ENCODE results near the gene OLFML2A. TPM values are rescaled to one million over a fixed set of nuclear protein-coding genes. Genes with fewer than 3 reads are reported as not detected.

The OLFML2A gene
- total RNA-seq, 1 donor from 2014 or later, result not detected

DNA sequence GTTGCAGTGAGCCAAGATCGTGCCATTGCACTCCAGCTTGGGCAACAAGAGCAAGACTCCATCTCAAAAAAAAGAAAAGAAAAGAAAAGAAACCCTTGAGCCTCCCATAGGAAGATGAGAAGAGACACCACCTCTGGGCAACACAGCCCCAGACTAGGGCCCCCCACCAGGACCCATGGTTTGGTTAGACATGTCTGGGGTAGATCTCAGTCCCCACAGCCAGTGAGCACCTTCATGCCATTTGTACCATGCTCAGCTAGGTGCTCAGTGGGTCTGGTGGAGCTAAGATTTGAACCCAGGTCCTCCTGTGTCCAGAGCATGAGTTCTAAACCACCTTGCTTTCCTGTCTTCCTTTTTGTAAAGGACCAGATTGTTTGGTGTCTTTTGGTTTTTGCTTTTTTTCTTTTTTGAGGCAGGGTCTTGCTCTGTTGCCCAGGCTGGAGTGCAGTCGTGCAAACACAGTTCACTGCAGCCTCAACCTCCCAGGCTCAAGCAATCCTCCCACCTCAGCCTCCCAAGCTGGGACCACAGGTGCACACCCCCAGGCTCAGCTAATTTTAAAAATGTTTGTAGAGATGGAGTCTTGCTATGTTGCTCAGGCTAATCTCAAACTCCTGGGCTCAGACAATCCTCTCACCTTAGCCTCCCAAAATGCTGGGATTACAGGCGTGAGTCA is 11.7 kb downstream of the OLFML2A start:
- Mint-ChIP-seq H3K4me3 (no peak overlapping the region), H3K36me3 (ENCODE audit: low read depth) (no peaks in the 10 kb centered on the region), H3K9me3 (no peaks in the 10 kb centered on the region), H3K27me3 (peaks cover 12% of the 10 kb centered on the region), H3K4me1 (no peaks in the 10 kb centered on the region), H3K27ac (no peak overlapping the region)
- DNase-seq, result no peak
- intact Hi-C loops (cut with micrococcal nuclease), result no loop called here

DNA sequence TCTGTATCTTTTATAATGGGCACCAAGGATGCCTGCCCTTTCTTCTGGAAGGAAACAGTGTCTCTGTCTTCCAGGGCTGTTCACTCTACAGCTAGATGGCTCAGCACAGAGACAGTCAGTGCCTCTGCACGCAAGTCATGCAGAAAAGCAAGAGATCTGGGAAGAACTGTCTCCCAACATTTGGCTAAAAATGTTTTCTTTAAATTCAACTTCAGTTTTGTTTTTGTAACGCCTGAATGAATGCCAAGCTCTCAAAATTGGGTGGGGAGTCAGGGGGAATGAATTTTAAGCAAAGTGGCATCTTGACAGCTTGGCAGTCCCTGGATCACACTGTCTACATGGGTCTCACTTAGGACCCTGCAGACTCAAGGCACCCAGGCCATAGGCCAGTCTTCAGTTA is 12.6 kb downstream of the OLFML2A start:
- H3K27ac Mint-ChIP-seq, result no peak overlapping the region
- H3K4me3 Mint-ChIP-seq, result no peak overlapping the region
- no peak for DNase-seq
- intact Hi-C loops (cut with micrococcal nuclease), result no loop called here
- no peaks in the 10 kb centered on the region for H3K36me3 Mint-ChIP-seq (ENCODE audit: low read depth)
- H3K4me1 Mint-ChIP-seq, result no peaks in the 10 kb centered on the region
- H3K9me3 Mint-ChIP-seq, result no peaks in the 10 kb centered on the region
- peaks cover 12% of the 10 kb centered on the region for H3K27me3 Mint-ChIP-seq

DNA sequence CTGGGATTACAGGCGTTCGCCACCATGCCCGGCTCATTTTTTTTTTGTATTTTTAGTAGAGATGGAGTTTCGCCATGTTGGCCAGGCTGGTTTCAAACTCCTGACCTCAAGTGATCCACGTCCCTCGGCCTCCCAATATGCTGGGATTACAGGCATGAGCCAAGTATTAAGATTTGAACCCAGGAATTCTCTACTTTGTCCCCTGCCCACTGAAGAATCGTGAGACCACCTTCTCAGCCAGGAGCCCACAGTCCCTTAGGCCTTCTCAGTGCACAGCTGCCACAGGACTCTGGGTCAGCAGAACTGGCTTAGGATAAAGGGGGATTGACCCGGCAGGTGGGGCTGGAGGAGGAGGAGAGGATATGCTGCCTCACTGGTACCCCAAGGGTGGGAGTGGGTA is 13.4 kb downstream of the OLFML2A start:
- Mint-ChIP-seq H3K27me3 (peaks cover 12% of the 10 kb centered on the region), H3K4me3 (no peak overlapping the region), H3K27ac (no peak overlapping the region), H3K36me3 (ENCODE audit: low read depth) (no peaks in the 10 kb centered on the region), H3K4me1 (no peaks in the 10 kb centered on the region), H3K9me3 (no peaks in the 10 kb centered on the region)
- intact Hi-C loops (cut with micrococcal nuclease), result no loop called here
- DNase-seq, result no peak

DNA sequence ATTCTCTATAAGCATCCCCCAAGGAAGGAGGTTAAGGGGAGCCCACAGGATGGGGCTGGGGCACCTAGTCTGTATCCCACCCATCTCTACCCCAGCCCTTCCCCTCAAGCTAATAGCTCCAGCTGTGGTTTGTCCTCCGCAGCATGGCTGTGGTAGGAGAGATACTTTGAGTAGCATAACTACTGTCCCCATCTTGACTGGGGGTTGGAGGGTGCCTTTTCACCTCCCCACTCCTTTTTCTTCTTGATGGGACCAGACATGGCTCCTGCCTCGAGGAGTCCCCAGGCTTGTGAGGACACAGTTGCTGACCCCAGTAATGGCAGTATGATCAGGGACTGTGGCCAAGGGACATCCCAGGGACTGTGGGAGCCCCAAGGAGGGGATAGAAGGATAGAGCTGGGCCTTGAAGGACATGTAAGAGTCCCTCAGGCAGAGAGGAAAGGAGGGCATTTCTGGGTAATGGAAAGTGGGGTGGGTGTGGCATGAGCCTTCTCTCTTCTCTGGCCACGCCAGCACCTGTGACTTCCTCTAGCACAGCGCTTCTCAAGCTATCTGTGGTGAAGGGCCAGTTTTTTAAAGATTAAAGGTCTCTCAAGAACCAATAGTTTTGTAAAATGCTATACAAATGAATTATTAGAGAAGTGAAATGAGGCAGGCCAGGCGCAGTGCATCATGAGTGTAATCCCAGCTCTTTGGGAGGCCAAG is 14.0 kb downstream of the OLFML2A start:
- intact Hi-C loops (cut with micrococcal nuclease), result no loop called here
- Mint-ChIP-seq H3K4me1 (no peaks in the 10 kb centered on the region), H3K27ac (no peak overlapping the region), H3K27me3 (peaks cover 12% of the 10 kb centered on the region), H3K36me3 (ENCODE audit: low read depth) (no peaks in the 10 kb centered on the region), H3K4me3 (no peak overlapping the region), H3K9me3 (no peaks in the 10 kb centered on the region)
- no peak for DNase-seq

DNA sequence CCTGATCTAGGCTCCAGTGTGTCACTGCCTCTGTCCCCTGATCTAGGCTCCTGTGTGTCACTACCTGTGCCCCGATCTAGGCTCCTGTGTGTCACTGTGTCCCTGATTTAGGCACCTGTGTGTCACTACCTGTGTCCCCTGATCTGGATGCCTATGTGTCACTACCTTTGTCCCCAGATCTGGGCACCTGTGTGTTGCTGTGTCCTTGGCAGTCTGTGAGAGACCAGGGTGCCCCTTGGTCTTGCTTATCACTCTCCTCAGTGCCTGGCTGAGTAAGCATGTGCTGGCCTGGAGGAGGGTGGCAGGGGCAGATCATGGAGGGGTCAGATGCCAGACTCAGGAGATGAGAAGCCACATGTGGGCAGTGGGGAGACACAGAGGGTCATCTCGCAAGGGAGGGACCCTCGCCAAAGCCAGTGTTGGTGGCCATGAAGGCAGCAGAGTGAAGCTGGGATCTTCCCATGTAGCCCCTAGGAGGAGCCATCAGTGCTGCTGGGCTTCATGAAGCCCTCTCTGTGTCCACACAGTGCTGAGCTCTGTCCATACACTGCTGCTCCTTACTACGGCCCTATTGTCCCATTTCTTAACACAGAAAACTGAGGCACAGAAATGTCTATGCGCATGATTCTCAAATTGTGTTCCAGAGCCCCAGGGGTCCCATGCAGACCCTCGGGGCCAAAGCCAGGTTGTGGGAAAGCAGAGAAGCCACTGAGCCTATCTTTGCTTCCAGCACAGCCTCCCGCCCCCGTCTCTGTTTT is 15.5 kb downstream of the OLFML2A start:
- DNase-seq, result no peak

DNA sequence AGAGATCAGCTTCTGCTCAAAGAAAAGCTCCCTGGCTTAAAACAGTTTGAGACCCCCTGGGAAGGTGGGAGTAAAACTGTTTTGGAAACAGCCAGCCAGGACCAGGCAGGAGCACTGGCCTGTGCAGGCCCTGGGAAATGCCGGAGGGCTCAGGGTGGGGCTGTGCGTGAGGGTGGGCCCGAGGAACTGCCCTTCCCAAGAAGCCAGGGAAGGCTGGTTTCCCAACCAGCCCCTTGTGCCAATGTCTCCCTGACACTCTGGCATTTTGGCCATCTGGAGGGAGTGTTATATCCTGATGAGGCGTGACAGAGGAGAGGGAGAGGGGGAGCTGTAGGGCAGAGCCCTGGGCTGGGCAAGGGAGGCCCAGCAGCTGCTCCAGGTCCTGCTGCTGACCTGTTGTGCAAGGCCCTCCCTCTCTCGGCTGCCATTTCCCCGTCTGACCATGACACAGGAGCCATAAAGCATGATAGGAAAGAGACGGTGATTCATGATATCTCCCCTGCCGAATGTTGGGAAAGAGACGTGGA is 16.1 kb downstream of the OLFML2A start:
- no peaks in the 10 kb centered on the region for H3K9me3 Mint-ChIP-seq
- intact Hi-C loops (cut with micrococcal nuclease), result no loop called here
- H3K36me3 Mint-ChIP-seq (ENCODE audit: low read depth), result no peaks in the 10 kb centered on the region
- H3K4me1 Mint-ChIP-seq, result no peaks in the 10 kb centered on the region
- DNase-seq, result no peak
- no peak overlapping the region for H3K4me3 Mint-ChIP-seq
- no peak overlapping the region for H3K27ac Mint-ChIP-seq
- peaks cover 12% of the 10 kb centered on the region for H3K27me3 Mint-ChIP-seq

More for the DNA sequence above, 15.5 kb downstream of the OLFML2A start:
- intact Hi-C loops (cut with micrococcal nuclease), result no loop called here
- no peaks in the 10 kb centered on the region for H3K36me3 Mint-ChIP-seq (ENCODE audit: low read depth)
- H3K9me3 Mint-ChIP-seq, result no peaks in the 10 kb centered on the region
- H3K27me3 Mint-ChIP-seq, result peaks cover 12% of the 10 kb centered on the region
- H3K4me3 Mint-ChIP-seq, result no peak overlapping the region
- no peaks in the 10 kb centered on the region for H3K4me1 Mint-ChIP-seq
- H3K27ac Mint-ChIP-seq, result no peak overlapping the region

DNA sequence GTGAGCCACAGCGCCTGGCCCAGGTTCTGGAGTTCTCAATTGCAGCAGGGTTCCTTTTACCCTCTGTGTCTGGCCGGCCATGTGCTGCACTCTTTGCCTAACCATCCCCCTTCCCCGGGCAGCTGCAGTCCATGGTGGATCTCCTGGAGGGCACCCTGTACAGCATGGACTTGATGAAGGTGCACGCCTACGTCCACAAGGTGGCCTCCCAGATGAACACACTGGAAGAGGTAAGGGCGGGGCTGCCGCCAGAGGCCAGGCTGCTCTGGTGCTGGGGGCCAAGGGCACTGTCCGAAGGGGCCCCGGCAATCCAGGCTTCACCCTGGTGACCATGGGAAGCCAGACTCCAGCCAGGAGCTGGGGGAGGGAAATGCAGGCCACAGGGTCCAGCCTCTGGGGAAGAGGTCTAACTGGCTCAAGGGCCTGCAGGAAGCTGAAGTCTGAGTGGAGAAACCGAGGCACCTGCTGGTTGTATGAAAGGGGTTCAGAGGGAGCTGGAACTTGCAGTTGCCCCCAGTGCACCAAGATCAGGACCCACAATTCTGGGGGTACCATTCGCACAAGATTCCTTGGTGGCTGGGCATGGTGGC is 18.1 kb downstream of the OLFML2A start:
- intact Hi-C loops (cut with micrococcal nuclease), result no loop called here
- H3K27ac Mint-ChIP-seq, result no peak overlapping the region
- DNase-seq, result no peak
- no peaks in the 10 kb centered on the region for H3K9me3 Mint-ChIP-seq
- H3K27me3 Mint-ChIP-seq, result peaks cover 11% of the 10 kb centered on the region
- H3K4me1 Mint-ChIP-seq, result no peaks in the 10 kb centered on the region
- no peak overlapping the region for H3K4me3 Mint-ChIP-seq
- no peaks in the 10 kb centered on the region for H3K36me3 Mint-ChIP-seq (ENCODE audit: low read depth)

DNA sequence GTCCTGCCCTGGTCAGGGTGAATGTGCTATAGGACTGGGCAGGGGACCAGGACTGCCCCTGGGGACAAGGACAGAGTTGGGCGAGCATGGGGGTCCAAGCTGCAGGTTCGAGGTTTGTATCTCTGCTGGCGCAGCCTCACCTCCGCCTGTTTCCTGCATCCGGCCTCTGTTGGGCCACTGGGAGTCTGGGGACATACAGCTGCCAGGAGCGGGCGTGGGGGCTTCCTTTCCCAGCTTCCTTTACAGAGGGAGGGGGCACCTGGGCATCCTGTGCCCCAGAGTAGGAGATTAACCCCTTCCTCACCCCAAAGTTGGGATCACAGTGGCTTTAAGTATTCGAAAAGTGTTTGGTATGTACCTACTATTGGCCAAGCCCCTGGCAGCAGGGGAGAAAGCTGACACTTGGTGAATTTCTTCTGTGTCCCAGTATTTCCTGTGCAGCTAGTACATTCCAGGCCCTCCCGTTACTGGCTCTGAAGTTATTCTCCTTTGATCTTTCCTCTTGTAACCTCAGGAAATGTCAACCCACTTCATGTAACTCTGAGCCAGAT is 19.0 kb downstream of the OLFML2A start:
- no peaks in the 10 kb centered on the region for H3K36me3 Mint-ChIP-seq (ENCODE audit: low read depth)
- intact Hi-C loops (cut with micrococcal nuclease), result no loop called here
- H3K9me3 Mint-ChIP-seq, result no peaks in the 10 kb centered on the region
- H3K27me3 Mint-ChIP-seq, result peaks cover 13% of the 10 kb centered on the region
- DNase-seq, result no peak
- H3K4me1 Mint-ChIP-seq, result no peaks in the 10 kb centered on the region
- H3K27ac Mint-ChIP-seq, result no peak overlapping the region
- no peak overlapping the region for H3K4me3 Mint-ChIP-seq

DNA sequence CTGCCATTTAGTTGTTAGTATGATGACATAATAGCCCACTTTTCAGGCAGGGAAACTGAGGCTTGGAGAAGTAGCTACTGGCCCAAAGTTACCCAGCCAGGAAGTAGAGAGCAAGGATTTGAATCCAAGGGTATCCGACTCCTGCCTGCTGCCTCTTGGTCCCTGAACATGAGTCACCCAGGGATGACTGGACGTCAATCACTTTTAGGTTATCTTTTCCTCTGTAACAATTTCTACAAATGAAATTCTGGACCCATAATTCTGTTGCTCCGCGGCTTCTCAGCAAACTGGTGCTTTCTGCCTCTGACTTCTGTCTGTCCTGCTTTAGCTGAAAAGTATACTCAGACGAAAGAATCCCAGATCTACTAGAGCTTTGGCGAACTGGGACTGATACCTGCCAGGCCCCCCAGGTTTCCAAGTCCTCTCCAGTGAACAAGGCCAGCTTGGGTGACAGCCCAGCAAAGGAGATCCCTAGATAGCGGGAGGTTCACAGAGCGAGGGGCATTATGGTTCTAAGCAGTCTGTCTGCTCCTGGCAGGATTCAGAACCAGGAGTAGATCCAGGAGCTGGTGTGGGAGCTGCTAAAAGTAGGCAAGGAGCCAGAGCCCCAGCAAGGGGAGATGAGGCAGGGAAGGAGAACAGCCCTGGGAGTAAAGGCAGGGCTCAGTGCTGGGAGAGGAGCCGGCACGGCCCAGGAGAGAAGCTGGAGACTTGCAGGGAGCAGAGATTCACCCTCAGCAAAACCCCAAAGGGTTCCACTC is 20.6 kb downstream of the OLFML2A start:
- no peaks in the 10 kb centered on the region for H3K36me3 Mint-ChIP-seq (ENCODE audit: low read depth)
- no peak overlapping the region for H3K4me3 Mint-ChIP-seq
- no peaks in the 10 kb centered on the region for H3K4me1 Mint-ChIP-seq
- H3K27ac Mint-ChIP-seq, result no peak overlapping the region
- intact Hi-C loops (cut with micrococcal nuclease), result no loop called here
- no peak for DNase-seq
- peaks cover 8% of the 10 kb centered on the region for H3K27me3 Mint-ChIP-seq
- H3K9me3 Mint-ChIP-seq, result no peaks in the 10 kb centered on the region

DNA sequence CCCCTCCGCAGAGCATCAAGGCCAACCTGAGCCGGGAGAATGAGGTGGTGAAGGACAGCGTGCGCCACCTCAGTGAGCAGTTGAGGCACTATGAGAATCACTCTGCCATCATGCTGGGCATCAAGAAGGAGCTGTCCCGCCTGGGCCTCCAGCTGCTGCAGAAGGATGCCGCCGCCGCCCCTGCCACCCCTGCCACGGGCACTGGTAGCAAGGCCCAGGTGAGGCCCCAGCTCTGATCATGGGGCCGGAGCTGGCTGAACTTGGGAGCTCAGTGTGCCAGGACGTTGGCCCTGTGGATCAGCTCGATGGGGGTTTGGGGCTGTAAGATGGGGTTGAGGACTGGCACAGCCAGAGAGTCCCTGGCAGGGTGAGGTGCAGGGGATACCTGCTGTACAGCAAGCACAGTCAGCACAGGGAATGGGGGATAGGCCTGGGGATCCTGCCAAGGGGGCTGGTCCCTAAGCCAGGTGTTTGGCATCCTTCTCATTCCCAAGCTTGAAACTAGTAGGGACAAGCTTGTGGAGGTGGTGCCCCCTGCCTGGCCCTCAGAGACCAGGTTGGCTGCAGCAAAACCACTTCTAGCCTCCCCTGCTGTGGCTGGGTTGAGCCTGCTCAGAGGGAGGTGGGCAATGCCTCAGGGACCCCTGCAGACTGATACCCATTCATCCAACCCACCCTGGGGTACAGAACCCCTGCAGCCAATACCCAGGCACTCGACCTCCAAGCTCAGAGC is 22.5 kb downstream of the OLFML2A start:
- H3K27ac Mint-ChIP-seq, result no peak overlapping the region
- H3K27me3 Mint-ChIP-seq, result peaks cover 8% of the 10 kb centered on the region
- no peak for DNase-seq
- no peaks in the 10 kb centered on the region for H3K9me3 Mint-ChIP-seq
- H3K36me3 Mint-ChIP-seq (ENCODE audit: low read depth), result no peaks in the 10 kb centered on the region
- H3K4me3 Mint-ChIP-seq, result no peak overlapping the region
- H3K4me1 Mint-ChIP-seq, result no peaks in the 10 kb centered on the region
- intact Hi-C loops (cut with micrococcal nuclease), result no loop called here

DNA sequence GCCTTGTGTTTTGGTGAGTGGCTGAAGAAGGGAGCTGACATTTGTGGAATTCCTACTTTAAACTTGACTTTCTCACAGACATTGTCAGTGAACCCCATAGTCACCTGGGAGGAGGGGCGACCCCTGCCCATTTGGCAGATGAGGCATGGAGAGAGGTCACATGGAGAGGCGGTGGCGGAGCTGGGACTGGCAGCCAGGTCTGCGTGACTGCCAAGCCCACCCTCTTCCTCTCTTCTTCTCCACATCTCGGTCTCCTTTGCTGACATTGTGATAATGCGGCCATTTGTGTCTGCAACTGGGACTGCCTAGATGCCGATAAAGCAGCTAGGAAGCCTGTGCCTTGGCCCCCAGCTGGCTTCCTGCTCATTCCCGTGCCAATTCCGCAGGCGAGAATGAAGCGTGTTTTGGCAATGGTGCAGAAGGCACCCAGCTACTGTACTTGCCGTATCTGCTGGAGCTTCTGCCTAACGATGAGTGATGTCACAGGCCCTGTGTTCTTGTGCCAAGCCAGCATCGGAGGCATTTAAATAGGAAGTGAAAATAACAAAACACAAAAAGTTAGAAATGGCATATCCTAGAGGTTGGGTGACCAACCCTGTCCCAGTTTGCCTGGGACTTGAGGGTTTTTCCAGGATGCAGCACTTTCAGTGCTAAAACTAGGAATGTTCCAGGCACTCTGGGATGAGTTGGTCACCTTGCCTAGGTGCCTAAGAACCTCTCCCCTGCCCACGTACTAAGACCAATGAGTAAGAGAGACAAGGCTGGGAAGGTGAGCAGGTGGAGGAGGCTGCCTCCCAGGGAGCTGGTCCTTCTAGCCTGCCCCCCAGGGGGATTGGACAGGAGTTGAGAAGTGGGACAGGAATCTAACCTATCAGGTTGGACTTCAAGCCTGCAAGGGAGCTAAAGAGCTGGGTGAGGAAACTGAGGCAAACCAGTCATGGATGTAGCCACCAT is 23.6 kb downstream of the OLFML2A start:
- Mint-ChIP-seq H3K36me3 (ENCODE audit: low read depth) (no peaks in the 10 kb centered on the region), H3K4me3 (no peak overlapping the region), H3K9me3 (no peaks in the 10 kb centered on the region), H3K4me1 (no peaks in the 10 kb centered on the region), H3K27me3 (peaks cover 8% of the 10 kb centered on the region), H3K27ac (no peak overlapping the region)
- DNase-seq, result no peak
- intact Hi-C loops (cut with micrococcal nuclease), result no loop called here

DNA sequence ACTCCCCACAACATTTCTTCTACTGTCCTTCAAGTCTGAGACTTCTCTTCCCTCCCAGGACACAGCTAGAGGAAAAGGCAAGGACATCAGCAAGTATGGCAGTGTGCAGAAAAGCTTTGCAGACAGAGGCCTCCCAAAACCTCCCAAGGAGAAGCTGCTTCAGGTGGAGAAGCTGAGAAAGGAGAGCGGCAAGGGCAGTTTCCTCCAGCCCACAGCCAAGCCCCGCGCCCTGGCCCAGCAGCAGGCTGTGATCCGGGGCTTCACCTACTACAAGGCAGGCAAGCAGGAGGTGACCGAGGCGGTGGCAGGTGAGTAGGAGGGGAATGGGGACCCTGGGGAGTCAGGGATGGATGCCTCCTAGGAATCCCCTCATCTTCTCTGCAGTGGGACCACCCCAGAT is 24.4 kb downstream of the OLFML2A start:
- no peak overlapping the region for H3K27ac Mint-ChIP-seq
- no peak overlapping the region for H3K4me3 Mint-ChIP-seq
- no peaks in the 10 kb centered on the region for H3K4me1 Mint-ChIP-seq
- no peaks in the 10 kb centered on the region for H3K36me3 Mint-ChIP-seq (ENCODE audit: low read depth)
- H3K27me3 Mint-ChIP-seq, result peaks cover 8% of the 10 kb centered on the region
- no peaks in the 10 kb centered on the region for H3K9me3 Mint-ChIP-seq
- no peak for DNase-seq
- intact Hi-C loops (cut with micrococcal nuclease), result no loop called here
